ENCODE measurements around the gene RNF220. TPM values are rescaled to one million over a fixed set of nuclear protein-coding genes. Genes with fewer than 3 reads are reported as not detected.

Gene RNF220
- total and polyA plus RNA-seq, 5 donors, result 56.0 to 81.7 (median 71.0) TPM

- Histone ChIP-seq H3K4me3 (ENCODE audit: low read length) (no peak overlapping the region), H3K9me3 (ENCODE audit: control insufficient read depth, low read length) (no peaks in the 10 kb centered on the region), H3K27me3 (ENCODE audit: control insufficient read depth, insufficient read depth) (no peaks in the 10 kb centered on the region), H3K27ac (ENCODE audit: low read length) (no peak overlapping the region), H3K4me1 (ENCODE audit: control insufficient read depth, insufficient read depth, low read length) (no peaks in the 10 kb centered on the region)
- DNase-seq (peak; percentile 80 to 93 (median 91)), ATAC-seq (peak; percentile 92 to 94)
- 18% methylated on average over 14 of the region's 14 CpGs for WGBS
- intact Hi-C loops (cut with DNase I), result loop anchor here (2.0 to 10.0 kb wide), 4 partner anchors 216 to 380 kb away; partner anchors contain the start of gene DMAP1 (in 1 of the 4)
Measured at GRCh38 chr1:44594871-44595735, 190.0 kb downstream of the RNF220 start.

- H3K4me3 ChIP-seq (ENCODE audit: low read length), result no peak overlapping the region
- WGBS, result 49% methylated on average over 4 of the region's 4 CpGs
- no peaks in the 10 kb centered on the region for H3K27me3 ChIP-seq (ENCODE audit: control insufficient read depth, insufficient read depth)
- DNase-seq, result peak in 1 of 3 donors; percentile 63
- no peak for ATAC-seq
- no peaks in the 10 kb centered on the region for H3K9me3 ChIP-seq (ENCODE audit: control insufficient read depth, low read length)
- no peak overlapping the region for H3K27ac ChIP-seq (ENCODE audit: low read length)
- intact Hi-C loops (cut with DNase I), result loop anchor here in 2 of 4 donors (5.0 to 10.0 kb wide), 2 partner anchors 379 to 382 kb away; partner anchors contain the start of gene DMAP1 (in 1 of the 2)
- no peaks in the 10 kb centered on the region for H3K4me1 ChIP-seq (ENCODE audit: control insufficient read depth, insufficient read depth, low read length)
Measured at GRCh38 chr1:44596511-44596910, 191.5 kb downstream of the RNF220 start.

GRCh38 chr1:44598167-44598566, 193.1 kb downstream of the RNF220 start:
- intact Hi-C loops (cut with DNase I), result loop anchor here in 2 of 4 donors (5.0 to 10.0 kb wide), 2 partner anchors 381 to 383 kb away; partner anchors contain the start of gene DMAP1 (in 1 of the 2)
- Histone ChIP-seq H3K4me1 (ENCODE audit: control insufficient read depth, insufficient read depth, low read length) (no peaks in the 10 kb centered on the region), H3K4me3 (ENCODE audit: low read length) (no peak overlapping the region), H3K9me3 (ENCODE audit: control insufficient read depth, low read length) (no peaks in the 10 kb centered on the region), H3K27me3 (ENCODE audit: control insufficient read depth, insufficient read depth) (no peaks in the 10 kb centered on the region), H3K27ac (ENCODE audit: low read length) (no peak overlapping the region)
- no peak for DNase-seq
- 81% methylated on average over 10 of the region's 10 CpGs for WGBS
- ATAC-seq, result no peak

- intact Hi-C loops (cut with DNase I), result no loop called here
- ATAC-seq (no peak), DNase-seq (no peak)
- Histone ChIP-seq H3K4me3 (ENCODE audit: low read length) (no peak overlapping the region), H3K27me3 (ENCODE audit: control insufficient read depth, insufficient read depth) (no peaks in the 10 kb centered on the region), H3K9me3 (ENCODE audit: control insufficient read depth, low read length) (no peaks in the 10 kb centered on the region), H3K4me1 (ENCODE audit: control insufficient read depth, insufficient read depth, low read length) (no peaks in the 10 kb centered on the region), H3K27ac (ENCODE audit: low read length) (no peak overlapping the region)
- 52% methylated on average over 29 of the region's 29 CpGs for WGBS
Measured at GRCh38 chr1:44602634-44603628, 197.9 kb downstream of the RNF220 start.

- intact Hi-C loops (cut with DNase I), result no loop called here
- DNase-seq, result no peak
- Histone ChIP-seq H3K9me3 (ENCODE audit: control insufficient read depth, low read length) (no peaks in the 10 kb centered on the region), H3K4me3 (ENCODE audit: low read length) (no peak overlapping the region), H3K4me1 (ENCODE audit: control insufficient read depth, insufficient read depth, low read length) (no peaks in the 10 kb centered on the region), H3K27ac (ENCODE audit: low read length) (no peak overlapping the region), H3K27me3 (ENCODE audit: control insufficient read depth, insufficient read depth) (no peaks in the 10 kb centered on the region)
- ATAC-seq, result no peak
- WGBS, result 63% methylated on average over 4 of the region's 4 CpGs
Measured at GRCh38 chr1:44603718-44604117, 198.7 kb downstream of the RNF220 start.

DNA sequence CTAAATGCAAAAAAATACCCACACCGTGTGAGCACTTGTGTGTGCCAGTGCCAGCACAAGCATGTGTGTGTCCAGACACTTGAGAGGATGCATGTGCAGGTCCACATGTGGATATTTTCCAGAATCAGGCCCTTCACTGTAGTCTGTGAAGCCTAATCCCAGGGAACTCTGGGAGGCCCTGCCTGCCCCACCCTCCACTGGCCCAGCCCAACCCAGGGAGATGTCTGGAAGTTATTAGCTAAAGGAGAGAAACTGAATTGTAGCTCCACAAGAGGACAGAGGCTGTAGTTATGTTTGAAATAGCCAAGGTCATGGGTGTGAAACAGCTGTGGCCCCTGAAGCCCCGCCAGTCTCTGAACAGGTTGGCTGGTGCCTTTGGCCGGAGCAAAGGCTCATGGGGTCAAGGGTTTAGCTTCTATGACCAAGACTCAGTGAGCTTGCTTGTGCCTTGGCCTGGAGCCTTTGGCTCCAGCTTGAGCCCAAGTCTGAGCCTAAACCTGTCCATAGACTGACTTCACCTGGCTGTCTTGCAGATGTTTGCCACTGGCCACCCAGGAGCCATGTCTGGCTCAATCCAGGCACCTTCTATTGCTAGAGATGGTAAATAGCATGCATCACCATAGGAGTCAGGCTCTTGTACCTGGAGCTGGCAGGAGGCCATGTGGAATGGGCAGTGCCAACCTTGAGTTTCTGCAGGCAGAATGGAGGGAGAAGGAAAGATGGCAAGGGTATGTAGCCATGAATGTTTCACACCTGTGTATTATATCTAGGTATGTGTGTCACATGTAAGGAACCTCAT, 199.3 kb downstream of the RNF220 start:
- H3K27me3 ChIP-seq (ENCODE audit: control insufficient read depth, insufficient read depth), result no peaks in the 10 kb centered on the region
- H3K27ac ChIP-seq (ENCODE audit: low read length), result no peak overlapping the region
- H3K9me3 ChIP-seq (ENCODE audit: control insufficient read depth, low read length), result no peaks in the 10 kb centered on the region
- ATAC-seq, result no peak
- no peak overlapping the region for H3K4me3 ChIP-seq (ENCODE audit: low read length)
- 84% methylated on average over 3 of the region's 3 CpGs for WGBS
- H3K4me1 ChIP-seq (ENCODE audit: control insufficient read depth, insufficient read depth, low read length), result no peaks in the 10 kb centered on the region
- intact Hi-C loops (cut with DNase I), result no loop called here
- DNase-seq, result no peak

GRCh38 chr1:44605914-44606615, 201.0 kb downstream of the RNF220 start:
- no peaks in the 10 kb centered on the region for H3K9me3 ChIP-seq (ENCODE audit: control insufficient read depth, low read length)
- no peaks in the 10 kb centered on the region for H3K4me1 ChIP-seq (ENCODE audit: control insufficient read depth, insufficient read depth, low read length)
- H3K27me3 ChIP-seq (ENCODE audit: control insufficient read depth, insufficient read depth), result no peaks in the 10 kb centered on the region
- no peak overlapping the region for H3K27ac ChIP-seq (ENCODE audit: low read length)
- H3K4me3 ChIP-seq (ENCODE audit: low read length), result no peak overlapping the region
- 77% methylated on average over 12 of the region's 12 CpGs for WGBS
- no peak for DNase-seq
- no peak for ATAC-seq
- intact Hi-C loops (cut with DNase I), result loop anchor here in 1 of 4 donors (5.0 kb wide), 1 partner anchor 46 kb away; no protein-coding TSS in a partner anchor

- no peak for DNase-seq
- 82% methylated on average over 8 of the region's 8 CpGs for WGBS
- Histone ChIP-seq H3K4me3 (ENCODE audit: low read length) (no peak overlapping the region), H3K27me3 (ENCODE audit: control insufficient read depth, insufficient read depth) (no peaks in the 10 kb centered on the region), H3K4me1 (ENCODE audit: control insufficient read depth, insufficient read depth, low read length) (no peaks in the 10 kb centered on the region), H3K27ac (ENCODE audit: low read length) (no peak overlapping the region), H3K9me3 (ENCODE audit: control insufficient read depth, low read length) (no peaks in the 10 kb centered on the region)
- ATAC-seq, result no peak
- intact Hi-C loops (cut with DNase I), result loop anchor here in 1 of 4 donors (5.0 kb wide), 1 partner anchor 46 kb away; no protein-coding TSS in a partner anchor
Measured at GRCh38 chr1:44606701-44607281, 201.7 kb downstream of the RNF220 start.

DNA sequence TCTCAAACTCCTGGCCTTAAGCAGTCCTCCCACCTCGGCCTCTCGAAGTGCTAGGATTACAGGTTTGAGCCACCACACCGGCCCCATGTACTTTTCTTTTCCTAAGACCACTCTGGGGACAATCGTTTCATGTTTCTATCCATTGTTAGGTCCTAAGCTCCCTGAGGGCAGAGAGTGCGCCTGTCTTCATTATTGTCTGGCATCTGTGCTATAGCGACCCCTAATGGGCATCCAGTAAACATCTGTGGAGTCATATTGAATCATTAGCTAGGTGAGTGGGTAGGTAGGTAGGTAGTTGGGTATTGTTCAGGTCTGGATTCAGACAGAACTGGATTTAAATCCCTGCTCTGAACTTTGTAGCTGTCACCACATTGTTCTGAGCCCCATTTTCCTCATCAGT, 203.1 kb downstream of the RNF220 start:
- Histone ChIP-seq H3K4me3 (ENCODE audit: low read length) (no peak overlapping the region), H3K27me3 (ENCODE audit: control insufficient read depth, insufficient read depth) (no peaks in the 10 kb centered on the region), H3K9me3 (ENCODE audit: control insufficient read depth, low read length) (no peaks in the 10 kb centered on the region), H3K27ac (ENCODE audit: low read length) (no peak overlapping the region), H3K4me1 (ENCODE audit: control insufficient read depth, insufficient read depth, low read length) (no peaks in the 10 kb centered on the region)
- ATAC-seq, result no peak
- 84% methylated on average over 6 of the region's 6 CpGs for WGBS
- no peak for DNase-seq
- intact Hi-C loops (cut with DNase I), result loop anchor here in 3 of 4 donors (2.0 to 5.0 kb wide), 2 partner anchors 44 to 45 kb away; no protein-coding TSS in a partner anchor

All from right cardiac atrium (tissue), 5 donors.